Measurements from ENCODE around the gene ARIH1. TPM values are rescaled to one million over a fixed set of nuclear protein-coding genes. Genes with fewer than 3 reads are reported as not detected.

ARIH1 gene
- total RNA-seq, 1 experiment from 2014 or later = 63.0 TPM

DNA sequence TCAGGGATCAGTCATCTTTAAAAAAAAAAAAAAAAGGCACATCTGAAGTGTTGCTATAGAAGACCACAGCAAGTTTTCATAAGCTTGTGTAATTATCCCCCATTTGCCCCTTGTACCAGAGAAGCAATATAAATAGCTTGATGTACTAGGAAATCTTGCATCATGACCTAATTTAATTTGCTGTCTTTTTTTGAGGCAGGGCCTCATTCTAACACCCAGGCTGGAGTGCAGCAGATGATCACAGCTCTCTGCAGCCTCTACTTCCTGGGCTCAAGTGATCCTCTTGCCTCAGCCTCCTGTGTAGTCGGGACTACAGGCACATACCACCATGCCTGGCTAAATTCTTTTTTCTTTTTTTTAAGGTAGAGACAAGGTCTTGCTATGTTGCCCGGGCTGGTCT lies 88.7 kb downstream of the ARIH1 start:
- ChIA-PET POLR2A (ENCODE audit: unreplicated experiment) (no interaction called here), CTCF (no interaction called here)
- Histone ChIP-seq H3K36me3 (ENCODE audit: low read depth, low read length) (peaks cover 15% of the 10 kb centered on the region; the same call in 1 of the 2 replicates), H3K9ac (ENCODE audit: low read length) (no peak overlapping the region), H2AFZ (ENCODE audit: low read length) (no peak overlapping the region), H3K4me1 (ENCODE audit: insufficient read depth, low read length) (no peaks in the 10 kb centered on the region), H4K20me1 (ENCODE audit: low read length) (peaks cover 1% of the 10 kb centered on the region), H3K4me2 (ENCODE audit: low read length) (no peak overlapping the region), H3K9me3 (ENCODE audit: low read length) (no peaks in the 10 kb centered on the region), H3K27me3 (ENCODE audit: low read length) (no peaks in the 10 kb centered on the region), H3K79me2 (ENCODE audit: low read length) (peaks cover 14% of the 10 kb centered on the region; the same call in 1 of the 2 replicates), H3K9me2 (replicated peaks; ENCODE audit: low read length) (no peaks in the 10 kb centered on the region), H3K4me3 (ENCODE audit: low read length) (no peak overlapping the region), H3F3A (ENCODE audit: low read length, unreplicated experiment) (no peaks in the 10 kb centered on the region), H3K27ac (ENCODE audit: low read length) (no peak overlapping the region)
- DNase-seq = no peak
- TF ChIP-seq EZH2 (IDR thresholded peaks at IDR 0.05; ENCODE audit: low read length, unreplicated experiment) = no peak
- no peak for TF ChIP-seq EZH2phosphoT487 (IDR thresholded peaks at IDR 0.05; ENCODE audit: borderline replicate concordance, low read length)
- no TSS peak for BruUV-seq (replicated peaks)
- intact Hi-C loops (cut with micrococcal nuclease) = no loop called here
- ATAC-seq = no peak

DNA sequence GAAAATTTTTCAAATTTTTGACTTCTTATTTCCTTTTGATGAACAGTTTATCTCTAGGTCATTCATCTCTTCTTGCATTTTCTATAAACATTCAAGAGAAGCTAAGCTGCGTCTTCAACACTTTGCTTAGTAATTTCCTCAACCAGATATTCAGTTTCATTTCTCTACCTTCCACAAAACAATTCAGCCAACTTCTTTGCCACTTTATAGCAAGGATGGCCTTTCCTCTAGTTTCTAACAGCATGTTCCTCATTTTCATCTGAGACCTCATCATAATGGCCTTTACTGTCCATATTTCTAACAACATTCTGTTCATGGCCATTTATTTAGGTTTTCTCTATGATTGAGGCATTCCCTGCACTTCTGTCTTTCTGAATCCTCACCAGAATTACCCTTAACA lies 90.0 kb downstream of the ARIH1 start:
- H3F3A ChIP-seq (ENCODE audit: low read length, unreplicated experiment) = no peaks in the 10 kb centered on the region
- ChIA-PET CTCF (no interaction called here), POLR2A (ENCODE audit: unreplicated experiment) (no interaction called here)
- no peak overlapping the region for H3K4me3 ChIP-seq (ENCODE audit: low read length)
- no peaks in the 10 kb centered on the region for H3K9me3 ChIP-seq (ENCODE audit: low read length)
- H2AFZ ChIP-seq (ENCODE audit: low read length) = no peak overlapping the region
- no peaks in the 10 kb centered on the region for H4K20me1 ChIP-seq (ENCODE audit: low read length)
- no peaks in the 10 kb centered on the region for H3K27me3 ChIP-seq (ENCODE audit: low read length)
- peaks cover 15% of the 10 kb centered on the region; the same call in 1 of the 2 replicates for H3K36me3 ChIP-seq (ENCODE audit: low read depth, low read length)
- H3K9me2 ChIP-seq (replicated peaks; ENCODE audit: low read length) = no peaks in the 10 kb centered on the region
- intact Hi-C loops (cut with micrococcal nuclease) = no loop called here
- peaks cover 5% of the 10 kb centered on the region; the same call in 1 of the 2 replicates for H3K79me2 ChIP-seq (ENCODE audit: low read length)
- no peak for TF ChIP-seq EZH2 (IDR thresholded peaks at IDR 0.05; ENCODE audit: low read length, unreplicated experiment)
- TF ChIP-seq CTCF (conservative IDR thresholded peaks at IDR 0.05; ENCODE audit: low read depth, low read length) = no peak
- TF ChIP-seq EZH2phosphoT487 (IDR thresholded peaks at IDR 0.05; ENCODE audit: borderline replicate concordance, low read length) = no peak
- no peaks in the 10 kb centered on the region for H3K4me1 ChIP-seq (ENCODE audit: insufficient read depth, low read length)
- H3K27ac ChIP-seq (ENCODE audit: low read length) = no peak overlapping the region
- DNase-seq (no peak), ATAC-seq (no peak)
- H3K4me2 ChIP-seq (ENCODE audit: low read length) = no peak overlapping the region
- no peak overlapping the region for H3K9ac ChIP-seq (ENCODE audit: low read length)
- no TSS peak for BruUV-seq (replicated peaks)

DNA sequence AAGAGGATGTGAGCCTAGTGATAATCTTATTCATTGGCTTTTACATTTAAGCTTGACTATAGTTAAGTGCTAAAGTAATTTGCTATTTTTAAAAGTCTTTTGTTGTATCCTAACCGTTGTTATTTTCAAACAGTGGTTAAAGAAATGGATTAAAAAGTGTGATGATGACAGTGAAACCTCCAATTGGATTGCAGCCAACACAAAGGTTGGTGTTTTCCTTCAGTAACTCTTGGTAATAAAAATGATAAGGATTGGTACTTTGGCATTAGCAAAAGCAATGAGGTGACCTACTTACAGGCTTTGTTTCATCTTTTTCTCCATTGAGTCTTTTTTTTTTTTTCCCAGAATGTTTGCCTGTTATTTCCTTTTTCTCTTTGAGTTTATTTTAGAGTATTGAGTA lies 92.8 kb downstream of the ARIH1 start:
- intact Hi-C loops (cut with micrococcal nuclease) = no loop called here
- TF ChIP-seq EZH2 (IDR thresholded peaks at IDR 0.05; ENCODE audit: low read length, unreplicated experiment) (no peak), EZH2phosphoT487 (IDR thresholded peaks at IDR 0.05; ENCODE audit: borderline replicate concordance, low read length) (no peak), CTCF (conservative IDR thresholded peaks at IDR 0.05; ENCODE audit: low read depth, low read length) (no peak)
- no TSS peak for BruUV-seq (replicated peaks)
- no peaks in the 10 kb centered on the region for H3K79me2 ChIP-seq (ENCODE audit: low read length)
- POLR2A ChIA-PET (ENCODE audit: unreplicated experiment) = no interaction called here
- H3K9me3 ChIP-seq (ENCODE audit: low read length) = no peaks in the 10 kb centered on the region
- CTCF ChIA-PET = no interaction called here
- H4K20me1 ChIP-seq (ENCODE audit: low read length) = no peaks in the 10 kb centered on the region
- no peak overlapping the region for H3K4me2 ChIP-seq (ENCODE audit: low read length)
- no peaks in the 10 kb centered on the region for H3F3A ChIP-seq (ENCODE audit: low read length, unreplicated experiment)
- ATAC-seq = no peak
- no peaks in the 10 kb centered on the region for H3K4me1 ChIP-seq (ENCODE audit: insufficient read depth, low read length)
- no peaks in the 10 kb centered on the region for H3K27me3 ChIP-seq (ENCODE audit: low read length)
- no peak overlapping the region for H3K9ac ChIP-seq (ENCODE audit: low read length)
- no peak overlapping the region for H3K4me3 ChIP-seq (ENCODE audit: low read length)
- no peak overlapping the region for H3K27ac ChIP-seq (ENCODE audit: low read length)
- no peak for DNase-seq
- H3K36me3 ChIP-seq (ENCODE audit: low read depth, low read length) = peaks cover 32% of the 10 kb centered on the region
- H2AFZ ChIP-seq (ENCODE audit: low read length) = no peak overlapping the region
- H3K9me2 ChIP-seq (replicated peaks; ENCODE audit: low read length) = no peaks in the 10 kb centered on the region
